H1 (cell line): ENCODE data around the gene MUC2. TPM values are rescaled to one million over a fixed set of nuclear protein-coding genes. Genes with fewer than 3 reads are reported as not detected.

Experiments
- CTCF ChIA-PET: fragments of 300-600 bp; sonication (Branson Sonifier 250); formaldehyde crosslinking; loops from one replicate; lab custom pipeline; 2021; ENCODE audit not compliant: partially characterized antibody; lab: Charles Lee
- POLR2A ChIA-PET: fragments of 300-600 bp; sonication (Branson Sonifier 250); formaldehyde crosslinking; loops from one replicate; lab custom pipeline; 2021; ENCODE audit warnings: inconsistent platforms; ENCODE audit not compliant: partially characterized antibody; lab: Charles Lee
- DNase-seq, 2 experiments: peaks; one replicate each; pipeline versions ENCODE4 v3.0.0 to v3.0.0-alpha.2; 2010 to 2022; ENCODE audit warnings: low spot score in 2 of 2, low read depth in 1 of 2, mixed read lengths in 1 of 2
- FAIRE-seq: peaks from 2 replicates; lab custom pipeline; 2011; peaks lifted over from hg19 to GRCh38; lab: Jason Lieb, UNC
- H2AFZ ChIP-seq: 2 replicates; pipeline ENCODE4 v1.8.1; 2012; ENCODE audit warnings: low read length, inconsistent platforms
- H2AK5ac ChIP-seq: 2 replicates; pipeline ENCODE4 v1.6.1; 2013; ENCODE audit warnings: low read depth, low read length
- H2BK120ac ChIP-seq: replicated peaks from 2 replicates; pipeline ENCODE3; 2013; ENCODE audit warnings: low read depth, low read length, inconsistent platforms
- H2BK12ac ChIP-seq: 2 replicates; pipeline ENCODE4 v1.6.1; 2013; ENCODE audit warnings: low read depth, low read length
- H2BK15ac ChIP-seq: 2 replicates; pipeline ENCODE4 v1.6.1; 2013; ENCODE audit warnings: low read length
- H2BK20ac ChIP-seq: 2 replicates; pipeline ENCODE4 v1.6.1; 2013; ENCODE audit warnings: low read length
- H2BK5ac ChIP-seq: 2 replicates; pipeline ENCODE4 v1.6.1; 2013; ENCODE audit warnings: low read depth, low read length
- H3K14ac ChIP-seq: 2 replicates; pipeline ENCODE4 v1.6.1; 2013; ENCODE audit warnings: inconsistent platforms; ENCODE audit not compliant: insufficient read length
- H3K18ac ChIP-seq: 2 replicates; pipeline ENCODE4 v1.6.1; 2013; ENCODE audit warnings: low read length; ENCODE audit errors: extremely low read depth
- H3K23ac ChIP-seq: 2 replicates; pipeline ENCODE4 v1.6.1; 2013; ENCODE audit warnings: inconsistent platforms; ENCODE audit not compliant: insufficient read length
- H3K23me2 ChIP-seq: 2 replicates; pipeline ENCODE4 v1.6.1; 2013; ENCODE audit warnings: low read depth, low read length
- H3K27ac ChIP-seq: 2 replicates; pipeline ENCODE4 v1.6.1; 2011; ENCODE audit warnings: low read depth, low read length, inconsistent platforms
- H3K27me3 ChIP-seq, 4 experiments: replicated peaks in 1 of 4; 1 replicate in 1 of 4; 2 replicates in 3 of 4; pipeline versions ENCODE4 v1.6.1 to v1.8.1; 2011 to 2013; ENCODE audit warnings: low read length in 3 of 4, mild to moderate bottlenecking in 3 of 4, inconsistent platforms in 2 of 4, mixed read lengths in 2 of 4, moderate library complexity in 1 of 4; ENCODE audit not compliant: control insufficient read depth in 3 of 4, insufficient read depth in 3 of 4; ENCODE audit errors: extremely low read depth in 1 of 4
- H3K36me3 ChIP-seq, 4 experiments: 2 replicates each; pipeline versions ENCODE4 v1.6.1 to v1.8.1; 2011 to 2013; ENCODE audit warnings: mild to moderate bottlenecking in 4 of 4, low read length in 3 of 4, moderate library complexity in 2 of 4, control low read depth in 1 of 4, inconsistent platforms in 1 of 4; ENCODE audit not compliant: insufficient read depth in 4 of 4, control insufficient read depth in 2 of 4
- H3K4ac ChIP-seq: replicated peaks from 2 replicates; pipeline ENCODE3; 2013; ENCODE audit warnings: low read length, low read depth, mixed read lengths, inconsistent platforms; ENCODE audit not compliant: insufficient read length
- H3K4me1 ChIP-seq, 4 experiments: replicated peaks in 1 of 4; 1 replicate in 1 of 4; 2 replicates in 3 of 4; pipeline versions ENCODE4 v1.6.1 to v1.8.1; 2011 to 2013; ENCODE audit warnings: low read length in 3 of 4, inconsistent platforms in 2 of 4, mixed read lengths in 1 of 4; ENCODE audit not compliant: insufficient read depth in 4 of 4, control insufficient read depth in 3 of 4
- H3K4me2 ChIP-seq, 2 experiments: 2 replicates each; pipeline versions ENCODE4 v1.6.1 to v1.8.1; 2011 to 2013; ENCODE audit warnings: low read depth in 2 of 2, low read length in 2 of 2, control low read depth in 1 of 2, inconsistent platforms in 1 of 2, mild to moderate bottlenecking in 1 of 2; ENCODE audit not compliant: insufficient read depth in 1 of 2
- H3K4me3 ChIP-seq, 4 experiments: fragments of 200-600, 300-600 bp in 1 of 4; sonication (generic), shearing (Covaris generic), sonication (Bioruptor Twin) in 1 of 4; 2 replicates each; pipeline versions ENCODE4 v1.5.1 to v1.8.1; 2011 to 2016; ENCODE audit warnings: low read length in 4 of 4, low read depth in 3 of 4, control low read depth in 2 of 4, inconsistent platforms in 2 of 4, mild to moderate bottlenecking in 2 of 4, mixed read lengths in 1 of 4, moderate library complexity in 1 of 4; ENCODE audit not compliant: insufficient read depth in 2 of 4; ENCODE audit errors: extremely low read depth in 1 of 4
- H3K56ac ChIP-seq: replicated peaks from 2 replicates; pipeline ENCODE3; 2013; ENCODE audit warnings: low read depth, mild to moderate bottlenecking, mixed read lengths, low read length, inconsistent platforms; ENCODE audit not compliant: insufficient read length
- H3K79me1 ChIP-seq: 2 replicates; pipeline ENCODE4 v1.6.1; 2013; ENCODE audit warnings: low read depth, low read length, control low read depth
- H3K79me2 ChIP-seq, 2 experiments: 2 replicates each; pipeline versions ENCODE4 v1.6.1 to v1.8.1; 2012 to 2013; ENCODE audit warnings: low read length in 2 of 2, mild to moderate bottlenecking in 2 of 2, inconsistent platforms in 1 of 2; ENCODE audit not compliant: insufficient read depth in 2 of 2, control insufficient read depth in 1 of 2
- H3K9ac ChIP-seq, 4 experiments: replicated peaks in 1 of 4; 1 replicate in 1 of 4; 2 replicates in 3 of 4; pipeline versions ENCODE4 v1.6.1 to v1.8.1; 2011 to 2013; ENCODE audit warnings: low read depth in 3 of 4, low read length in 3 of 4, control low read depth in 2 of 4, mild to moderate bottlenecking in 2 of 4, moderate library complexity in 2 of 4, inconsistent platforms in 1 of 4; ENCODE audit errors: extremely low read depth in 1 of 4
- H3K9me3 ChIP-seq, 2 experiments: 2 replicates each; pipeline versions ENCODE4 v1.6.1 to v1.8.1; 2012 to 2013; ENCODE audit warnings: mild to moderate bottlenecking in 2 of 2, moderate library complexity in 2 of 2, control low read depth in 1 of 2, inconsistent platforms in 1 of 2, low read depth in 1 of 2, low read length in 1 of 2, mixed read lengths in 1 of 2; ENCODE audit not compliant: insufficient read depth in 2 of 2
- H4K20me1 ChIP-seq, 2 experiments: replicated peaks in 1 of 2; 2 replicates each; pipeline versions ENCODE3 to v1.8.1; 2011 to 2013; ENCODE audit warnings: inconsistent platforms in 2 of 2, low read length in 2 of 2, mild to moderate bottlenecking in 1 of 2; ENCODE audit not compliant: insufficient read depth in 2 of 2, control insufficient read depth in 1 of 2
- H4K5ac ChIP-seq: 2 replicates; pipeline ENCODE4 v1.6.1; 2013; ENCODE audit warnings: low read length, low read depth, mixed read lengths, inconsistent platforms; ENCODE audit not compliant: insufficient read length
- H4K8ac ChIP-seq: 2 replicates; pipeline ENCODE4 v1.8.0; 2013; ENCODE audit warnings: mild to moderate bottlenecking, moderate library complexity, low read length, inconsistent platforms; ENCODE audit not compliant: insufficient read depth; ENCODE audit errors: extremely low read depth
- H4K91ac ChIP-seq: replicated peaks from 2 replicates; pipeline ENCODE3; 2013; ENCODE audit warnings: low read length, mixed read lengths, inconsistent platforms; ENCODE audit not compliant: insufficient read length
- CTCF ChIP-seq, 3 experiments: IDR thresholded peaks; 1 replicate in 2 of 3; 2 replicates in 1 of 3; pipeline versions ENCODE4 v1.5.1 to v1.6.1; 2011; ENCODE audit warnings: low read length in 3 of 3, mild to moderate bottlenecking in 3 of 3, inconsistent platforms in 2 of 3, low read depth in 1 of 3, moderate library complexity in 1 of 3; ENCODE audit not compliant: insufficient read depth in 1 of 3; ENCODE audit errors: control extremely low read depth in 1 of 3
- RFX5 ChIP-seq: IDR thresholded peaks from 2 replicates; pipeline ENCODE4 v1.6.1; 2011; ENCODE audit warnings: low read depth, low read length, improper control_type of control experiment, borderline replicate concordance
- WGBS, 2 experiments: shearing (Covaris generic) in 1 of 2; methylation state at CpG; one replicate each; pipeline versions ENCODE4 v1.1.6 to v1.1.7; 2013 to 2015; ENCODE audit warnings: low lambda C conversion rate in 2 of 2, mixed read lengths in 2 of 2, inconsistent platforms in 1 of 2, low coverage in 1 of 2, missing lambda C conversion rate in 1 of 2; ENCODE audit not compliant: insufficient replicate concordance in 2 of 2, insufficient coverage in 1 of 2, insufficient read length in 1 of 2; ENCODE audit errors: extremely low coverage in 1 of 2, missing lambda C conversion rate in 1 of 2; 5-methylcytosine and 5-hydroxymethylcytosine counted together
- polyA plus RNA-seq, 7 experiments: library from polyadenylated mRNA; depleted of rRNA in 3 of 7; stranded (reverse) in 5 of 7; unstranded in 2 of 7; fragments of >200 nt in 5 of 7; fragments of 200-250 nt in 2 of 7; gene quantifications; 1 replicate in 5 of 7; 2 replicates in 1 of 7; 4 replicates in 1 of 7; pipeline versions ENCODE4 v1.2.1 to v1.2.3, GENCODE V29; 2011 to 2013; ENCODE audit warnings: missing spikeins in 2 of 7, mixed read lengths in 2 of 7
- total RNA-seq: library from RNA; stranded (reverse); fragmentation: NEBNext Ultra II Directional; extraction: Animal tissue kit (Norgen Biotek cat#: 25700); gene quantifications from 2 replicates; pipeline ENCODE4 v1.2.1, GENCODE V29; 2021

Gene MUC2
- total and polyA plus RNA-seq, 2 of the 8 experiments (the other 6 are each of a cell fraction or from before 2014, with no cell fraction given): not detected

GRCh38 chr11:1092145-1092670 is 17.5 kb downstream of the MUC2 start:
- Histone ChIP-seq H3K9ac (no peak overlapping the region), H3K27ac (no peak overlapping the region), H3K56ac (no peak overlapping the region), H4K5ac (no peak overlapping the region), H3K27me3 (no peaks in the 10 kb centered on the region; a peak in 1 of 7 replicates), H4K20me1 (peaks cover 0 to 4% of the 10 kb centered on the region in 2 experiments), H3K79me1 (peaks cover 2% of the 10 kb centered on the region; the same call in 1 of the 2 replicates), H2BK20ac (no peak overlapping the region), H2BK5ac (no peak overlapping the region), H2BK120ac (no peak overlapping the region), H3K4me3 (no peak overlapping the region), H3K23me2 (peaks cover 6% of the 10 kb centered on the region; the same call in 1 of the 2 replicates), H3K23ac (no peak overlapping the region), H2BK12ac (peak overlapping the region; percentile 75; the same call in 1 of the 2 replicates), H2BK15ac (no peak overlapping the region), H3K4me2 (no peak overlapping the region), H2AFZ (no peak overlapping the region), H4K8ac (no peak overlapping the region), H3K18ac (no peak overlapping the region), H4K91ac (no peak overlapping the region), H2AK5ac (peak overlapping the region; percentile 82; the same call in 1 of the 2 replicates), H3K9me3 (peaks cover 26 to 48% of the 10 kb centered on the region in 2 experiments), H3K4me1 (no peaks in the 10 kb centered on the region), H3K14ac (no peak overlapping the region), H3K36me3 (peaks cover 0 to 3% (median 0%) of the 10 kb centered on the region in 4 experiments; a peak in 1 of 8 replicates), H3K79me2 (no peaks in the 10 kb centered on the region), H3K4ac (no peak overlapping the region)
- no peak for TF ChIP-seq CTCF (IDR thresholded peaks at IDR 0.05; ENCODE audit: control extremely low read depth in 1 of 3, insufficient read depth in 1 of 3, low read depth in 1 of 3, low read length in 3 of 3)
- TF ChIP-seq RFX5: no peak
- no peak for DNase-seq
- WGBS, 2 experiments: 86% methylated on average over 17 of the region's 17 CpGs; no CpG with 5 or more reads in 1 of the 2 experiments
- FAIRE-seq: no peak
- CTCF ChIA-PET: interaction anchor here (0.6 kb wide), 1 partner anchor 813 kb away, joined by 3 read pairs; no protein-coding TSS in a partner anchor
- POLR2A ChIA-PET: no interaction called here
